Tibial artery (tissue), 4 donors: ENCODE results near the gene SKIDA1.

Source experiments
- DNase-seq, 2 donors: peaks; one replicate each; pipeline ENCODE4 v3.0.0-alpha.2; 2019
- H3K27ac ChIP-seq, 2 donors: fragments of 200-600 bp; sonication (generic) in 1 of 2; 1 replicate in 1 of 2; 2 replicates in 1 of 2; pipeline ENCODE4 v1.5.1; 2018 to 2019; ENCODE audit warnings: mild to moderate bottlenecking in 1 of 2
- H3K27me3 ChIP-seq, 2 donors: fragments of 200-600 bp; sonication (generic) in 1 of 2; one replicate each; pipeline versions ENCODE4 v1.5.1 to v1.6.0; 2016 to 2019
- H3K36me3 ChIP-seq, 3 donors: fragments of 200-600 bp; sonication (generic) in 2 of 3; one replicate each; pipeline ENCODE4 v1.5.1; 2016 to 2019; ENCODE audit warnings: mild to moderate bottlenecking in 2 of 3
- H3K4me1 ChIP-seq, 4 donors: fragments of 200-600 bp; sonication (generic) in 2 of 4; 1 replicate in 3 of 4; 2 replicates in 1 of 4; pipeline ENCODE4 v1.5.1; 2016 to 2019
- H3K4me3 ChIP-seq, 2 donors: fragments of 200-600 bp; sonication (generic) in 1 of 2; 1 replicate in 1 of 2; 2 replicates in 1 of 2; pipeline ENCODE4 v1.5.1; 2018 to 2019; ENCODE audit warnings: mild to moderate bottlenecking in 2 of 2
- H3K9me3 ChIP-seq, 3 donors: fragments of 200-600 bp; sonication (generic) in 1 of 3; one replicate each; pipeline ENCODE4 v1.5.1; 2016 to 2019
- CTCF ChIP-seq, 2 experiments: fragments of 200-600 bp in 1 of 2; fragments of 450-650 bp in 1 of 2; IDR thresholded peaks; one replicate each; pipeline ENCODE4 v1.5.1; 2017 to 2019; ENCODE audit warnings: antibody characterized with exemption in 2 of 2, mild to moderate bottlenecking in 1 of 2, moderate library complexity in 1 of 2
- intact Hi-C: fragments of 100-400 bp; cut with DNase I; formaldehyde crosslinking; loops from one replicate; pipeline ENCODE4 v1.15.0; 2023; ENCODE audit warnings: low total_unique reads

Gene SKIDA1

GRCh38 chr10:21473135-21473534 lies 52.3 kb downstream of the SKIDA1 start:
- no peaks in the 10 kb centered on the region for H3K4me1 ChIP-seq
- no peaks in the 10 kb centered on the region for H3K27me3 ChIP-seq
- H3K27ac ChIP-seq, result no peak overlapping the region
- intact Hi-C loops, result no loop called here
- no peaks in the 10 kb centered on the region for H3K9me3 ChIP-seq
- TF ChIP-seq CTCF (IDR thresholded peaks at IDR 0.05), result no peak
- H3K36me3 ChIP-seq, result no peaks in the 10 kb centered on the region
- no peak overlapping the region for H3K4me3 ChIP-seq
- no peak for DNase-seq

DNA sequence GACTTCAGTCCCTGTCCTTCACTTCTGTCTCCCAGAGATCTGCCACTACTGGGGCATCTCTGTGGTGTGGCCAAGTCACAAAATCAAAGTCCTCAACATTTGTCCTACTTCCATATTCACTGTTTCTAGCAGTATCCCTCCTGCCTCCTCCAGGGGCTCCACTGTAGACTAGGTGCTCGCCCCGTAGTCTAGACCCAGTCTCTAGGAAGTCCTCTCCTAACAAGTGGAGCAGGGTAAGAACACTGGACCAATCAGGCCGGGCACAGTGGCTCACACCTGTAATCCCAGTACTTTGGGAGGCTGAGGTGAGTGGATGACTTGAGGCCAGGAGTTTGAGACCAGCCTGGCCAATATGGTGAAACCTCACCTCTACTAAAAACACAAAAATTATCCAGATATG lies 57.4 kb downstream of the SKIDA1 start:
- TF ChIP-seq CTCF (IDR thresholded peaks at IDR 0.05), result no peak
- H3K9me3 ChIP-seq, result no peaks in the 10 kb centered on the region

GRCh38 chr10:21467633-21468032 lies 57.8 kb downstream of the SKIDA1 start:
- no peaks in the 10 kb centered on the region for H3K4me1 ChIP-seq
- no peak for TF ChIP-seq CTCF (IDR thresholded peaks at IDR 0.05)
- no peak for DNase-seq
- no peak overlapping the region for H3K4me3 ChIP-seq
- no peak overlapping the region for H3K27ac ChIP-seq
- no peaks in the 10 kb centered on the region for H3K27me3 ChIP-seq
- intact Hi-C loops, result no loop called here
- H3K36me3 ChIP-seq, result no peaks in the 10 kb centered on the region
- H3K9me3 ChIP-seq, result no peaks in the 10 kb centered on the region

More for the DNA sequence above, 57.4 kb downstream of the SKIDA1 start:
- intact Hi-C loops, result no loop called here
- H3K4me3 ChIP-seq, result no peak overlapping the region
- H3K4me1 ChIP-seq, result no peaks in the 10 kb centered on the region
- H3K36me3 ChIP-seq, result no peaks in the 10 kb centered on the region
- no peak overlapping the region for H3K27ac ChIP-seq
- no peak for DNase-seq
- H3K27me3 ChIP-seq, result no peaks in the 10 kb centered on the region

DNA sequence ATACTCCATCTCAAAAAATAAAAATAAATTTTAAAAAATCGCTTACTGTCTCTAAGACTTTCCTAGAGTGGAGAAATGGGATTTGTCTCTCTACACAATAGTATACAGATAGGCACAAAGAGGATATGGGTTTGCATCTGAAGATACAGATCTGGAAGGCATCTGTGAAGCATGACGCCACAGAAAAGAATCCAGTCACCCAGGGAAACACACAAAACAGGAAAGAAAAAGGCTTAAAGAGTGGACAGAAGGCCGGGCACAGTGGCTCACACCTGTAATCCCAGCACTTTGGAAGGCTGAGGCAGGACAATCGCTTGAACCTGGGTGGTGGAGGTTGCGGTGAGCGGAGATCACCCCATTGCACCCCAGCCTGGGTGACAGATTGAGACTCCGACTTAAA lies 61.3 kb downstream of the SKIDA1 start:
- no peak for TF ChIP-seq CTCF (IDR thresholded peaks at IDR 0.05)
- DNase-seq, result no peak
- Histone ChIP-seq H3K27ac (no peak overlapping the region), H3K4me3 (no peak overlapping the region), H3K9me3 (no peaks in the 10 kb centered on the region), H3K36me3 (no peaks in the 10 kb centered on the region), H3K27me3 (no peaks in the 10 kb centered on the region), H3K4me1 (no peaks in the 10 kb centered on the region)
- intact Hi-C loops, result no loop called here
